CD4-positive, CD25-positive, alpha-beta regulatory T cell (primary cell): ENCODE results near the gene MBD3L2. TPM values are rescaled to one million over a fixed set of nuclear protein-coding genes. Genes with fewer than 3 reads are reported as not detected.
"Not testable (repeated sequence)": the region's sequence is repeated elsewhere in the genome, so short reads cannot be mapped to it uniquely, and the experiment has no call there.

Experiments
- ATAC-seq, 2 donors: fragments of 150-1000 bp; cut with Tn5 transposase; one replicate each; pipeline ENCODE4 v1.10.0; 2021; ENCODE audit warnings: low read depth in 2 of 2, moderate number of reproducible peaks in 2 of 2, moderate library complexity in 1 of 2
- DNase-seq, 3 donors: peaks; one replicate each; pipeline versions ENCODE4 v3.0.0 to v3.0.0-alpha.2; 2012 to 2022; ENCODE audit warnings: mixed read lengths in 1 of 3
- H3K27ac ChIP-seq: one replicate; pipeline ENCODE4 v1.7.0; 2013; ENCODE audit warnings: mild to moderate bottlenecking, low read length; ENCODE audit not compliant: insufficient read depth, poor library complexity, severe bottlenecking
- H3K27me3 ChIP-seq: one replicate; pipeline ENCODE4 v1.7.0; 2013; ENCODE audit warnings: low read length; ENCODE audit not compliant: control insufficient read depth, insufficient read depth
- H3K36me3 ChIP-seq: one replicate; pipeline ENCODE4 v1.7.0; 2013; ENCODE audit warnings: mild to moderate bottlenecking, low read length, moderate library complexity; ENCODE audit not compliant: control insufficient read depth, insufficient read depth
- H3K4me1 ChIP-seq: 2 replicates; pipeline ENCODE4 v1.7.0; 2013; ENCODE audit warnings: mild to moderate bottlenecking, low read length; ENCODE audit not compliant: insufficient read depth, control insufficient read depth, poor library complexity, severe bottlenecking
- H3K4me3 ChIP-seq: one replicate; pipeline ENCODE4 v1.7.0; 2013; ENCODE audit warnings: low read depth, mild to moderate bottlenecking, low read length, moderate library complexity
- H3K9me3 ChIP-seq, 2 experiments: 1 replicate in 1 of 2; 2 replicates in 1 of 2; pipeline ENCODE4 v1.7.0; 2013; ENCODE audit warnings: low read length in 2 of 2, mild to moderate bottlenecking in 1 of 2, moderate library complexity in 1 of 2; ENCODE audit not compliant: control insufficient read depth in 2 of 2
- H3K27ac Mint-ChIP-seq, 3 donors: one replicate each; pipeline ENCODE4 v1.8.0; 2020 to 2022; ENCODE audit warnings: mild to moderate bottlenecking in 3 of 3, mixed read lengths in 3 of 3, moderate library complexity in 2 of 3
- H3K27me3 Mint-ChIP-seq: one replicate; pipeline ENCODE4 v1.8.0; 2022; ENCODE audit warnings: mild to moderate bottlenecking, mixed read lengths
- H3K36me3 Mint-ChIP-seq: one replicate; pipeline ENCODE4 v1.8.0; 2020; ENCODE audit warnings: mixed read lengths
- H3K4me1 Mint-ChIP-seq, 4 donors: one replicate each; pipeline ENCODE4 v1.8.0; 2020 to 2022; ENCODE audit warnings: mixed read lengths in 4 of 4, mild to moderate bottlenecking in 1 of 4
- H3K4me3 Mint-ChIP-seq, 4 donors: one replicate each; pipeline ENCODE4 v1.8.0; 2020 to 2022; ENCODE audit warnings: mild to moderate bottlenecking in 4 of 4, mixed read lengths in 4 of 4, moderate library complexity in 3 of 4
- H3K9me3 Mint-ChIP-seq, 7 donors: one replicate each; pipeline ENCODE4 v1.8.0; 2020 to 2022; ENCODE audit warnings: mixed read lengths in 7 of 7, mild to moderate bottlenecking in 3 of 7, moderate library complexity in 2 of 7
- polyA plus RNA-seq, 4 donors: library from polyadenylated mRNA; unstranded; fragments of 300-500 nt; fragmentation: Illumina TruSeq; gene quantifications; one replicate each; pipeline ENCODE4 v1.2.3, GENCODE V29; 2021
- total RNA-seq: library from RNA; stranded (reverse); gene quantifications from one replicate; pipeline ENCODE4 v1.2.3, GENCODE V29; 2022

Gene MBD3L2
- not detected for total RNA-seq
- polyA plus RNA-seq = not detected

- not testable (repeated sequence) for DNase-seq, H3K4me1 ChIP-seq, H3K36me3 ChIP-seq, H3K27me3 ChIP-seq, H3K4me1 Mint-ChIP-seq, ATAC-seq, H3K9me3 ChIP-seq, H3K4me3 ChIP-seq, H3K27ac ChIP-seq, H3K27ac Mint-ChIP-seq, H3K36me3 Mint-ChIP-seq, H3K27me3 Mint-ChIP-seq, H3K4me3 Mint-ChIP-seq, H3K9me3 Mint-ChIP-seq
Observed at GRCh38 chr19:7049021-7049420, at the start of gene MBD3L2. TSS of gene MBD3L2 (plus strand) at chr19:7049321. CDS start at chr19:7049374, 53 bp downstream.

- Histone ChIP-seq H3K27me3 (no peaks in the 10 kb centered on the region), H3K36me3 (no peaks in the 10 kb centered on the region), H3K9me3 (no peaks in the 10 kb centered on the region), H3K4me3 (no peak overlapping the region), H3K27ac (no peak overlapping the region), H3K4me1 (no peaks in the 10 kb centered on the region)
- DNase-seq (no peak), ATAC-seq (no peak)
- Mint-ChIP-seq H3K4me3 (no peak overlapping the region), H3K9me3 (peaks cover 0 to 5% (median 2%) of the 10 kb centered on the region in 7 donors), H3K36me3 (no peaks in the 10 kb centered on the region), H3K27me3 (peaks cover 5% of the 10 kb centered on the region), H3K4me1 (peaks cover 2 to 6% (median 4%) of the 10 kb centered on the region in 4 donors), H3K27ac (no peak overlapping the region)
Observed at GRCh38 chr19:6999933-7000332, 49.2 kb upstream of the MBD3L2 start.

- Mint-ChIP-seq H3K9me3 (peaks cover 0 to 5% (median 2%) of the 10 kb centered on the region in 7 donors), H3K27me3 (peaks cover 5% of the 10 kb centered on the region), H3K4me1 (peaks cover 0 to 6% (median 3%) of the 10 kb centered on the region in 4 donors), H3K27ac (no peak overlapping the region), H3K4me3 (no peak overlapping the region), H3K36me3 (no peaks in the 10 kb centered on the region)
- Histone ChIP-seq H3K27me3 (no peaks in the 10 kb centered on the region), H3K36me3 (no peaks in the 10 kb centered on the region), H3K4me3 (no peak overlapping the region), H3K27ac (no peak overlapping the region), H3K4me1 (no peaks in the 10 kb centered on the region), H3K9me3 (no peaks in the 10 kb centered on the region)
- no peak for ATAC-seq
- DNase-seq = no peak
Observed at GRCh38 chr19:7000333-7000732, 48.8 kb upstream of the MBD3L2 start.

GRCh38 chr19:7000816-7001215 is 48.3 kb upstream of the MBD3L2 start:
- Histone ChIP-seq H3K4me1 (no peaks in the 10 kb centered on the region), H3K36me3 (no peaks in the 10 kb centered on the region), H3K27ac (no peak overlapping the region), H3K27me3 (no peaks in the 10 kb centered on the region), H3K4me3 (no peak overlapping the region), H3K9me3 (no peaks in the 10 kb centered on the region)
- Mint-ChIP-seq H3K36me3 (no peaks in the 10 kb centered on the region), H3K4me1 (peaks cover 0 to 6% (median 3%) of the 10 kb centered on the region in 4 donors), H3K9me3 (peaks cover 0 to 5% (median 0%) of the 10 kb centered on the region in 7 donors), H3K4me3 (no peak overlapping the region), H3K27ac (no peak overlapping the region), H3K27me3 (peaks cover 5% of the 10 kb centered on the region)
- DNase-seq (no peak), ATAC-seq (no peak)

- H3K9me3 ChIP-seq = no peaks in the 10 kb centered on the region
- Mint-ChIP-seq H3K4me1 (peaks cover 8 to 19% (median 14%) of the 10 kb centered on the region in 4 donors), H3K27ac (no peak overlapping the region)
Observed at GRCh38 chr19:7004313-7004931, 44.7 kb upstream of the MBD3L2 start.

GRCh38 chr19:7006135-7006704 is 42.9 kb upstream of the MBD3L2 start:
- peaks cover 6% of the 10 kb centered on the region for H3K4me1 ChIP-seq
- DNase-seq = no peak
- Mint-ChIP-seq H3K4me1 (peaks cover 8 to 29% (median 14%) of the 10 kb centered on the region in 4 donors), H3K4me3 (no peak overlapping the region), H3K27me3 (peaks cover 5% of the 10 kb centered on the region), H3K27ac (no peak overlapping the region), H3K9me3 (peaks cover 0 to 2% (median 0%) of the 10 kb centered on the region in 7 donors), H3K36me3 (no peaks in the 10 kb centered on the region)
- no peak overlapping the region for H3K27ac ChIP-seq
- no peak for ATAC-seq
- H3K4me3 ChIP-seq = no peak overlapping the region
- no peaks in the 10 kb centered on the region for H3K27me3 ChIP-seq
- H3K9me3 ChIP-seq = no peaks in the 10 kb centered on the region
- H3K36me3 ChIP-seq = no peaks in the 10 kb centered on the region

More at GRCh38 chr19:7004313-7004931, 44.7 kb upstream of the MBD3L2 start:
- no peak overlapping the region for H3K27ac ChIP-seq
- peak in 1 of 3 donors; percentile 54 for DNase-seq
- peaks cover 0 to 2% (median 0%) of the 10 kb centered on the region in 7 donors for H3K9me3 Mint-ChIP-seq
- H3K36me3 ChIP-seq = no peaks in the 10 kb centered on the region
- H3K27me3 Mint-ChIP-seq = peaks cover 5% of the 10 kb centered on the region
- no peak overlapping the region for H3K4me3 Mint-ChIP-seq
- no peak overlapping the region for H3K4me3 ChIP-seq
- ATAC-seq = no peak
- H3K4me1 ChIP-seq = peaks cover 6% of the 10 kb centered on the region
- H3K27me3 ChIP-seq = no peaks in the 10 kb centered on the region
- H3K36me3 Mint-ChIP-seq = no peaks in the 10 kb centered on the region

GRCh38 chr19:7007859-7008258 is 41.3 kb upstream of the MBD3L2 start:
- Histone ChIP-seq H3K9me3 (no peaks in the 10 kb centered on the region), H3K4me3 (no peak overlapping the region), H3K36me3 (no peaks in the 10 kb centered on the region), H3K4me1 (peaks cover 6% of the 10 kb centered on the region), H3K27me3 (no peaks in the 10 kb centered on the region), H3K27ac (no peak overlapping the region)
- peak overlapping the region in 1 of 3 donors; percentile 6 for H3K27ac Mint-ChIP-seq
- H3K36me3 Mint-ChIP-seq = no peaks in the 10 kb centered on the region
- peaks cover 9% of the 10 kb centered on the region for H3K27me3 Mint-ChIP-seq
- no peak overlapping the region for H3K4me3 Mint-ChIP-seq
- no peak for ATAC-seq
- peaks cover 0 to 2% (median 0%) of the 10 kb centered on the region in 7 donors for H3K9me3 Mint-ChIP-seq
- peaks cover 7 to 29% (median 13%) of the 10 kb centered on the region in 4 donors for H3K4me1 Mint-ChIP-seq
- no peak for DNase-seq
